Naive thymus-derived CD4-positive, alpha-beta T cell (primary cell): ENCODE data around the gene MACROD2. TPM values are rescaled to one million over a fixed set of nuclear protein-coding genes. Genes with fewer than 3 reads are reported as not detected.

Experiments used
- ATAC-seq: fragments of 150-1000 bp; cut with Tn5 transposase; 2 replicates; pipeline ENCODE4 v1.10.0; 2021; ENCODE audit warnings: mild to moderate bottlenecking, moderate library complexity
- CTCF ChIA-PET: fragments of 350-600 bp; sonication (Branson Sonifier 250); formaldehyde crosslinking; loops from one replicate; lab custom pipeline; 2021; ENCODE audit warnings: antibody characterized with exemption; lab: Charles Lee
- POLR2A ChIA-PET: fragments of 350-600 bp; sonication (Branson Sonifier 250); formaldehyde crosslinking; loops from one replicate; lab custom pipeline; 2021; ENCODE audit warnings: antibody characterized with exemption, inconsistent platforms; lab: Charles Lee
- DNase-seq, 9 donors: peaks; one replicate each; pipeline versions ENCODE4 v3.0.0 to v3.0.0-alpha.2; 2020 to 2022; ENCODE audit warnings: mixed read lengths in 1 of 9
- H3K27ac ChIP-seq: one replicate; pipeline ENCODE4 v1.7.0; 2013; ENCODE audit warnings: mild to moderate bottlenecking, low read depth, low read length, moderate library complexity
- H3K27me3 ChIP-seq, 2 donors: one replicate each; pipeline ENCODE4 v1.7.0; 2013; ENCODE audit warnings: low read length in 2 of 2, mild to moderate bottlenecking in 2 of 2, moderate library complexity in 2 of 2; ENCODE audit not compliant: control insufficient read depth in 2 of 2, insufficient read depth in 2 of 2
- H3K36me3 ChIP-seq, 3 experiments: 1 replicate in 2 of 3; 2 replicates in 1 of 3; pipeline ENCODE4 v1.7.0; 2013; ENCODE audit warnings: low read length in 3 of 3, mild to moderate bottlenecking in 3 of 3, moderate library complexity in 1 of 3; ENCODE audit not compliant: insufficient read depth in 3 of 3, control insufficient read depth in 2 of 3
- H3K4me1 ChIP-seq, 2 donors: one replicate each; pipeline ENCODE4 v1.7.0; 2013; ENCODE audit warnings: low read length in 2 of 2, mild to moderate bottlenecking in 2 of 2, moderate library complexity in 1 of 2; ENCODE audit not compliant: control insufficient read depth in 2 of 2, insufficient read depth in 2 of 2
- H3K4me3 ChIP-seq: 2 replicates; pipeline ENCODE4 v1.7.0; 2013; ENCODE audit warnings: mild to moderate bottlenecking, low read length
- H3K9me3 ChIP-seq, 3 experiments: 1 replicate in 2 of 3; 2 replicates in 1 of 3; pipeline ENCODE4 v1.7.0; 2013; ENCODE audit warnings: low read length in 3 of 3; ENCODE audit not compliant: control insufficient read depth in 2 of 3
- H3K27ac Mint-ChIP-seq, 9 donors: one replicate each; pipeline ENCODE4 v1.8.0; 2020 to 2022; ENCODE audit warnings: mixed read lengths in 9 of 9, mild to moderate bottlenecking in 8 of 9, moderate library complexity in 5 of 9, inconsistent platforms in 2 of 9
- H3K27me3 Mint-ChIP-seq, 5 donors: one replicate each; pipeline ENCODE4 v1.8.0; 2021 to 2022; ENCODE audit warnings: mixed read lengths in 5 of 5, mild to moderate bottlenecking in 1 of 5
- H3K36me3 Mint-ChIP-seq, 5 donors: one replicate each; pipeline ENCODE4 v1.8.0; 2020 to 2022; ENCODE audit warnings: mixed read lengths in 5 of 5, mild to moderate bottlenecking in 3 of 5, inconsistent platforms in 1 of 5
- H3K4me1 Mint-ChIP-seq, 7 donors: one replicate each; pipeline ENCODE4 v1.8.0; 2020 to 2022; ENCODE audit warnings: mixed read lengths in 7 of 7, mild to moderate bottlenecking in 3 of 7, inconsistent platforms in 1 of 7
- H3K4me3 Mint-ChIP-seq, 10 donors: one replicate each; pipeline ENCODE4 v1.8.0; 2020 to 2022; ENCODE audit warnings: mild to moderate bottlenecking in 10 of 10, mixed read lengths in 10 of 10, moderate library complexity in 6 of 10, inconsistent platforms in 2 of 10
- H3K9me3 Mint-ChIP-seq, 11 donors: one replicate each; pipeline ENCODE4 v1.8.0; 2020 to 2022; ENCODE audit warnings: mixed read lengths in 11 of 11, mild to moderate bottlenecking in 4 of 11, inconsistent platforms in 1 of 11, moderate library complexity in 1 of 11
- intact Hi-C, 2 donors: fragments of 100-400 bp; cut with micrococcal nuclease; formaldehyde crosslinking; loops; one replicate each; pipeline ENCODE4 v1.15.1; 2023
- polyA plus RNA-seq, 2 donors: library from polyadenylated mRNA; unstranded; fragments of 300-500 nt; fragmentation: Illumina TruSeq; gene quantifications; one replicate each; pipeline ENCODE4 v1.2.3, GENCODE V29; 2021
- total RNA-seq, 6 experiments: library from RNA in 5 of 6; stranded (reverse) in 5 of 6; gene quantifications; 1 replicate in 5 of 6; 2 replicates in 1 of 6; pipeline ENCODE4 v1.2.3 and lab custom pipeline; 2021 to 2026

MACROD2 gene
- total and polyA plus RNA-seq, 7 experiments from 2014 or later, result 0.27 to 0.86 (median 0.34) TPM; not detected in 4

DNA sequence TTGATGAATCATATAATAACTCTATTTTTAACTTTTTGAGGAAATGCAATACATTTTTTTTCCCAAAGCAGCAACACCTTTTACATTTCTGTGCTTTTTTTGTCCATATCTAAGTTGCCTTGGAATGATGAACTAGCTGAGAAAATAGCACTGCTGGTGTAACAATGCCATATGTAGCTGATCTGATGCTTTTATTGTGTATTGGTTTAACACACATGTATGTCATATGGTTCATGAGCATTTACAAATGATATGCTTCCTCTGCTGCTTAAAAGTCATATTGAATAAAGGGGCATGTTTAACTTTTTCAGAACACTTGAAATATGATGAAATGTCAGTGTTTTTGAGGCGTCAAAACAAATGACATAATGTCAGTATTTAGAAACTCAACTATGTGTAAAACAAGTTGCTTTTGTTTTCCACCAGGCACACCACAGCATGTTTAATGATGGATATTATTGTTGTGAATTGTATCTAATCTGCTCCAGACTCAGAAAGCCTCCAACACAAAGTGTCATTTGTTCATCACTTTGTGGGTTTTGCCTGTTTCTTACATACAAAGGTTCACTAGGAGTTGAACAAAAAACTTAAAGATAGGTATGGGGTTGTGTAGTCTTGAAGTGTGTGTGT lies 1117.9 kb downstream of the MACROD2 start:
- H3K9me3 ChIP-seq, result no peaks in the 10 kb centered on the region
- no peaks in the 10 kb centered on the region for H3K36me3 ChIP-seq
- no peak for DNase-seq
- Mint-ChIP-seq H3K9me3 (peaks cover 0 to 12% (median 4%) of the 10 kb centered on the region in 11 donors), H3K4me1 (no peaks in the 10 kb centered on the region), H3K27ac (no peak overlapping the region), H3K4me3 (no peak overlapping the region), H3K36me3 (no peaks in the 10 kb centered on the region), H3K27me3 (no peaks in the 10 kb centered on the region)
- no peaks in the 10 kb centered on the region for H3K4me1 ChIP-seq
- intact Hi-C loops, result no loop called here
- ATAC-seq, result no peak
- H3K4me3 ChIP-seq, result no peak overlapping the region
- no peaks in the 10 kb centered on the region for H3K27me3 ChIP-seq
- no peak overlapping the region for H3K27ac ChIP-seq
- ChIA-PET CTCF (interaction anchor here (0.6 kb wide), 1 partner anchor 36 kb away, joined by 3 read pairs; no protein-coding TSS in a partner anchor), POLR2A (no interaction called here)

GRCh38 chr20:15119852-15120487 lies 1124.7 kb downstream of the MACROD2 start:
- Histone ChIP-seq H3K9me3 (no peaks in the 10 kb centered on the region), H3K4me1 (no peaks in the 10 kb centered on the region), H3K4me3 (no peak overlapping the region), H3K27me3 (no peaks in the 10 kb centered on the region), H3K36me3 (no peaks in the 10 kb centered on the region), H3K27ac (no peak overlapping the region)
- H3K9me3 Mint-ChIP-seq, result peaks cover 0 to 12% (median 3%) of the 10 kb centered on the region in 11 donors
- DNase-seq (no peak), ATAC-seq (no peak)
- H3K27me3 Mint-ChIP-seq, result peaks cover 0 to 3% (median 0%) of the 10 kb centered on the region in 5 donors
- intact Hi-C loops, result no loop called here
- no peaks in the 10 kb centered on the region for H3K4me1 Mint-ChIP-seq
- no peak overlapping the region for H3K27ac Mint-ChIP-seq
- ChIA-PET CTCF (no interaction called here), POLR2A (no interaction called here)
- H3K4me3 Mint-ChIP-seq, result no peak overlapping the region
- H3K36me3 Mint-ChIP-seq, result no peaks in the 10 kb centered on the region

DNA sequence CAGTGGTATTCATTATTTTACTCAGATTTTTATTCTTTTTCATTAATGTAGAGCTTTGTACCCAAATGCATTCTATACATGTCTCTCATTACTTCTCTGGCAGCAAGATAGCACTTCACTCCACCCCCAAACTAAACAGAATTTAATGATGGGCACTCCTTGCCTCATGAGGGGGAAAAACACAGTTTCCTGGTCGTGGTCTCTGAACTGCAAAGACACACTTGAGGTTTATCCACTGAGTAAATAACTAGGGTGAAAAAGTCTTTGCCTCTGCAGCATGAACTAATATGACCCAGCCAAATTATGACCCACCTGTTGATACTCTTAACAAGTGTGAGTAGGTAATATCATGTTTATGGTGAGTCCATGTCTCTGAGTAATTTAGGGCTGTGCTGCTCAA lies 1127.3 kb downstream of the MACROD2 start:
- H3K9me3 Mint-ChIP-seq, result peaks cover 0 to 12% (median 3%) of the 10 kb centered on the region in 11 donors

DNA sequence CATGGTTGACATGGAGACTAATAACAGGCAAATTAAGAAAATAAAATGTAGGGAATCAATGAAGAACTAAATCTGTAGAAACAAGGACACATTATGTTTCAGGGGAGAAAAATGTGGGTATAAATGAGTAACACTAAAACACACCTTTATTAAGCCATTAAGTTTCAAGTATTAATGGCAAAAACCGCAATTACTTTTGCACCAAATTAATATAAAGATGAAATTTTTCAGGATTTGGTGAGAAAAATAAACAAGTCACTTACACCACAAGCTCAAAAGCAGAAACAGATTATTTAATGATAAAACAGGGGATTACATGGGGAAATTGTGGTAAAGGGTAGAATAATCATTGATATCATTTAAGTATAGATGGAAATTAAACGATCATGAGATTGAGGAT lies 1135.9 kb downstream of the MACROD2 start:
- POLR2A ChIA-PET, result no interaction called here
- CTCF ChIA-PET, result no interaction called here

More for the DNA sequence above, 1127.3 kb downstream of the MACROD2 start:
- H3K4me1 ChIP-seq, result no peaks in the 10 kb centered on the region
- ATAC-seq (no peak), DNase-seq (no peak)
- no peaks in the 10 kb centered on the region for H3K36me3 ChIP-seq
- H3K27ac ChIP-seq, result no peak overlapping the region
- Mint-ChIP-seq H3K4me3 (no peak overlapping the region), H3K36me3 (no peaks in the 10 kb centered on the region), H3K27me3 (peaks cover 0 to 3% (median 0%) of the 10 kb centered on the region in 5 donors), H3K4me1 (no peaks in the 10 kb centered on the region), H3K27ac (no peak overlapping the region)
- no peak overlapping the region for H3K4me3 ChIP-seq
- POLR2A ChIA-PET, result no interaction called here
- H3K9me3 ChIP-seq, result no peaks in the 10 kb centered on the region
- no peaks in the 10 kb centered on the region for H3K27me3 ChIP-seq
- CTCF ChIA-PET, result no interaction called here
- intact Hi-C loops, result no loop called here

DNA sequence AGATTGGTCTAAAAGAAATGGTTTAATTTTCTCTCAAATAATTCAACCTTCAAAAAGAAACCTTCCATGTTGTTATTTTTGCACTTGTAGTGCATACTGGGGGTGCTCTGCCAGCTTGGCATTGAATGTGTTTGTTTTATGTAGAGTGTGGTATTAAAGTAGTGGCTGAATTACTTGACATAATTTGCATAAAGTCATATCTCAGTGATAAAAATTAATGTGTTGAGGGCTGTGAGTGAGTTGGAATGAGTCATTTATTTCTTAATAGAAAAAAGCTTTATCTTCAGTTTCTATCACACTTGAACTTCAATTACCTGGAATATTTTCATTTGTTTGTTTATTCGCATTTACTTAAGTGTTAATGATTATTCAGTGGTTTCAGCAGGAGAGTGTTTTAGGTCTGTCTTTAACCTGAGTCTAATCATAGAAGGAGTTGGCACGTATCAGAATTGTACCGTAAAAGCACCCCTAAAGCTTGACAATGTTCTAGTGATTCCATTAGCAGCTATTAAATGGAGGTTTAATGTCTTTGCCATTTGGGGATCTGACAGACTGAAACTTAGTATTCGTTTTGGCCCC lies 1143.3 kb downstream of the MACROD2 start:
- H3K36me3 Mint-ChIP-seq, result no peaks in the 10 kb centered on the region
- no peak overlapping the region for H3K27ac ChIP-seq
- ATAC-seq, result no peak

More for the DNA sequence above, 1135.9 kb downstream of the MACROD2 start:
- intact Hi-C loops, result no loop called here
- Mint-ChIP-seq H3K4me1 (no peaks in the 10 kb centered on the region), H3K4me3 (no peak overlapping the region), H3K27ac (no peak overlapping the region), H3K36me3 (no peaks in the 10 kb centered on the region), H3K27me3 (no peaks in the 10 kb centered on the region), H3K9me3 (peaks cover 0 to 20% (median 3%) of the 10 kb centered on the region in 11 donors)
- Histone ChIP-seq H3K27ac (no peak overlapping the region), H3K9me3 (no peaks in the 10 kb centered on the region), H3K4me1 (no peaks in the 10 kb centered on the region), H3K36me3 (no peaks in the 10 kb centered on the region), H3K4me3 (no peak overlapping the region), H3K27me3 (no peaks in the 10 kb centered on the region)
- DNase-seq (no peak), ATAC-seq (no peak)

GRCh38 chr20:15139522-15139921 lies 1144.2 kb downstream of the MACROD2 start:
- no peak overlapping the region for H3K4me3 Mint-ChIP-seq
- no peaks in the 10 kb centered on the region for H3K27me3 ChIP-seq
- H3K9me3 Mint-ChIP-seq, result peaks cover 0 to 14% (median 0%) of the 10 kb centered on the region in 11 donors
- no peaks in the 10 kb centered on the region for H3K4me1 ChIP-seq
- H3K4me1 Mint-ChIP-seq, result no peaks in the 10 kb centered on the region
- H3K27me3 Mint-ChIP-seq, result no peaks in the 10 kb centered on the region
- ChIA-PET CTCF (no interaction called here), POLR2A (no interaction called here)
- DNase-seq, result no peak
- no peak overlapping the region for H3K4me3 ChIP-seq
- intact Hi-C loops, result no loop called here
- no peak overlapping the region for H3K27ac Mint-ChIP-seq
- H3K9me3 ChIP-seq, result no peaks in the 10 kb centered on the region
- no peaks in the 10 kb centered on the region for H3K36me3 ChIP-seq
- no peaks in the 10 kb centered on the region for H3K36me3 Mint-ChIP-seq
- H3K27ac ChIP-seq, result no peak overlapping the region
- no peak for ATAC-seq

More for the DNA sequence above, 1143.3 kb downstream of the MACROD2 start:
- no peak for DNase-seq
- Histone ChIP-seq H3K4me3 (no peak overlapping the region), H3K27me3 (no peaks in the 10 kb centered on the region), H3K9me3 (no peaks in the 10 kb centered on the region), H3K36me3 (no peaks in the 10 kb centered on the region), H3K4me1 (no peaks in the 10 kb centered on the region)
- Mint-ChIP-seq H3K9me3 (peaks cover 0 to 14% (median 0%) of the 10 kb centered on the region in 11 donors), H3K4me1 (no peaks in the 10 kb centered on the region), H3K4me3 (no peak overlapping the region), H3K27ac (no peak overlapping the region), H3K27me3 (no peaks in the 10 kb centered on the region)
- ChIA-PET POLR2A (no interaction called here), CTCF (no interaction called here)
- intact Hi-C loops, result no loop called here
